Smooth muscle cell (in vitro differentiated cells): ENCODE measurements around the gene MYF6. TPM values are rescaled to one million over a fixed set of nuclear protein-coding genes. Genes with fewer than 3 reads are reported as not detected.

ENCODE experiments used
- DNase-seq: peaks from one replicate; lab custom pipeline; 2025; ENCODE audit not compliant: unreplicated experiment; lab: John Stamatoyannopoulos, UW
- H2AFZ ChIP-seq: fragments of 200-600 bp; sonication (generic); 2 replicates; pipeline ENCODE4 v1.6.0; 2016; ENCODE audit warnings: antibody characterized with exemption, low read depth, mild to moderate bottlenecking
- H3F3A ChIP-seq: fragments of 200-600 bp; sonication (generic); 2 replicates; pipeline ENCODE4 v1.6.0; 2017; ENCODE audit warnings: antibody characterized with exemption, low read depth
- H3K27ac ChIP-seq: fragments of 200-600 bp; sonication (generic); 2 replicates; pipeline ENCODE4 v1.5.1; 2016; ENCODE audit warnings: low read depth, mild to moderate bottlenecking
- H3K27me3 ChIP-seq: fragments of 200-600 bp; sonication (generic); 2 replicates; pipeline ENCODE4 v1.6.1; 2016; ENCODE audit warnings: low read depth, mild to moderate bottlenecking
- H3K36me3 ChIP-seq: fragments of 200-600 bp; sonication (generic); 2 replicates; pipeline ENCODE4 v1.5.1; 2016; ENCODE audit warnings: low read depth
- H3K4me1 ChIP-seq: fragments of 200-600 bp; sonication (generic); 2 replicates; pipeline ENCODE4 v1.5.1; 2016; ENCODE audit warnings: low read depth
- H3K4me2 ChIP-seq: fragments of 200-600 bp; sonication (generic); 2 replicates; pipeline ENCODE4 v1.6.0; 2016; ENCODE audit warnings: mild to moderate bottlenecking
- H3K4me3 ChIP-seq: fragments of 200-600 bp; sonication (generic); 2 replicates; pipeline ENCODE4 v1.5.1; 2016; ENCODE audit warnings: mild to moderate bottlenecking
- H3K79me2 ChIP-seq: fragments of 200-600 bp; sonication (generic); 2 replicates; pipeline ENCODE4 v1.6.0; 2016; ENCODE audit warnings: low read depth, mild to moderate bottlenecking
- H3K9ac ChIP-seq: fragments of 200-600 bp; sonication (generic); 2 replicates; pipeline ENCODE4 v1.6.0; 2016; ENCODE audit warnings: low read depth
- H3K9me3 ChIP-seq: fragments of 200-600 bp; sonication (generic); replicated peaks from 2 replicates; pipeline ENCODE4 v1.5.1; 2016; ENCODE audit warnings: low read depth
- H4K20me1 ChIP-seq: fragments of 200-600 bp; sonication (generic); 2 replicates; pipeline ENCODE4 v1.6.0; 2016; ENCODE audit warnings: low read depth
- WGBS: methylation state at CpG from one replicate; pipeline ENCODE4 v1.1.7; 2016; ENCODE audit warnings: low lambda C conversion rate; 5-methylcytosine and 5-hydroxymethylcytosine counted together
- polyA plus RNA-seq: library from polyadenylated mRNA; unstranded; fragments of >200 nt; fragmentation: Nextera tagmentation; extraction: Ambion mirVana; gene quantifications from 2 replicates; pipeline ENCODE4 v1.2.1, GENCODE V29; 2016
- total RNA-seq: library from RNA; depleted of rRNA; stranded (reverse); fragments of >200 nt; gene quantifications from 2 replicates; pipeline ENCODE4 v1.2.3, GENCODE V29; 2014
- TF ChIP-seq, protein P1 (sequence below): fragments of 200-600 bp; sonication (generic); IDR thresholded peaks from 2 replicates; pipeline ENCODE4 v1.5.1; 2017; ENCODE audit warnings: borderline replicate concordance, mild to moderate bottlenecking, antibody characterized with exemption; ENCODE audit not compliant: insufficient read depth, poor library complexity, severe bottlenecking

Gene MYF6
- total and polyA plus RNA-seq, 2 experiments from 2014 or later, result not detected

DNA sequence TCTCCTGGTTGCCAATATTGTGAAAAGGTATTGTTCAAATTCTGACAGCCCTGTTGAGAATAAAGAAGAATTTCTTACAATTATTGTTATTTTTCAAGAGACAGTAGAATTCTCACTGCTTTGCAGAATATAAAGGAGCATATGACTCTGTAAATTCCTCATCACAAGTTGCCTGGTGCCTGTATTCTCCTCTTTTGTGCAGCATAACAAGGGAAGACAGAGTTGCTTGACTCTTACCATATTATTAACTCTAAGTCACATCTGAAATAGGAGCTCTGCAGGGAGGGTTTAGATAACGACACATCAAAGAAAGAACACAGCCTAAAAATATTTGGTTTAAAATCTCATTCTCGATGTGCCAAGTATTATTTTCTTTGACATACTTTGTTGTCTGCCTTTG lies 40.4 kb downstream of the MYF6 start:
- no peaks in the 10 kb centered on the region for H3K79me2 ChIP-seq
- no peak overlapping the region for H3K27ac ChIP-seq
- H3F3A ChIP-seq, result no peaks in the 10 kb centered on the region
- H4K20me1 ChIP-seq, result no peaks in the 10 kb centered on the region
- no peaks in the 10 kb centered on the region for H3K9me3 ChIP-seq
- 86% methylated on average over 2 of the region's 2 CpGs for WGBS
- no peak overlapping the region for H3K4me3 ChIP-seq
- H3K4me2 ChIP-seq, result no peak overlapping the region
- TF ChIP-seq, protein P1, sequence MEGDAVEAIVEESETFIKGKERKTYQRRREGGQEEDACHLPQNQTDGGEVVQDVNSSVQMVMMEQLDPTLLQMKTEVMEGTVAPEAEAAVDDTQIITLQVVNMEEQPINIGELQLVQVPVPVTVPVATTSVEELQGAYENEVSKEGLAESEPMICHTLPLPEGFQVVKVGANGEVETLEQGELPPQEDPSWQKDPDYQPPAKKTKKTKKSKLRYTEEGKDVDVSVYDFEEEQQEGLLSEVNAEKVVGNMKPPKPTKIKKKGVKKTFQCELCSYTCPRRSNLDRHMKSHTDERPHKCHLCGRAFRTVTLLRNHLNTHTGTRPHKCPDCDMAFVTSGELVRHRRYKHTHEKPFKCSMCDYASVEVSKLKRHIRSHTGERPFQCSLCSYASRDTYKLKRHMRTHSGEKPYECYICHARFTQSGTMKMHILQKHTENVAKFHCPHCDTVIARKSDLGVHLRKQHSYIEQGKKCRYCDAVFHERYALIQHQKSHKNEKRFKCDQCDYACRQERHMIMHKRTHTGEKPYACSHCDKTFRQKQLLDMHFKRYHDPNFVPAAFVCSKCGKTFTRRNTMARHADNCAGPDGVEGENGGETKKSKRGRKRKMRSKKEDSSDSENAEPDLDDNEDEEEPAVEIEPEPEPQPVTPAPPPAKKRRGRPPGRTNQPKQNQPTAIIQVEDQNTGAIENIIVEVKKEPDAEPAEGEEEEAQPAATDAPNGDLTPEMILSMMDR, result no peak
- no peak overlapping the region for H3K9ac ChIP-seq
- no peak for DNase-seq
- H3K4me1 ChIP-seq, result no peaks in the 10 kb centered on the region
- H3K27me3 ChIP-seq, result no peaks in the 10 kb centered on the region
- no peak overlapping the region for H2AFZ ChIP-seq
- no peaks in the 10 kb centered on the region for H3K36me3 ChIP-seq

DNA sequence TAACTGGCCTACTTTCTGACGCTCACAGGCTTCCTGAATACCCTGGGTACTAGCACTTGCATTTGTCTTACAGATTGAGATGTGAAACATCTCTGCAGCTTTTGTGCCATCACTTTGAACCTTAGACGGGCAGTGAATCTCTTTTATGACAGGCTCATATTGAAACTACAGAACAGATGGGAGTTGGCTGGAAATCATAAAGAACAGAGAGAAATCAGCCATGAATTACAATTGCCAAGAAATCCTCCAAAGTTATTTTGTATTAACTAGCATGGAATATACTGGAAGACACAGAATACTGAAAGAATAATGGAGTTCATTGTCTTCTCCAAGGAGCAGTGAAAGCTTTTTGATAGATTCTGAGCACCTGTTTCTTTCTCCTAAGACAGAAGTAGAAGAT lies 42.0 kb downstream of the MYF6 start:
- Histone ChIP-seq H3K9me3 (no peaks in the 10 kb centered on the region), H4K20me1 (no peaks in the 10 kb centered on the region), H3F3A (no peaks in the 10 kb centered on the region), H3K4me2 (no peak overlapping the region), H3K9ac (no peak overlapping the region), H3K4me1 (no peaks in the 10 kb centered on the region), H3K4me3 (no peak overlapping the region), H3K27me3 (no peaks in the 10 kb centered on the region), H3K79me2 (no peaks in the 10 kb centered on the region), H2AFZ (no peak overlapping the region), H3K27ac (no peak overlapping the region), H3K36me3 (no peaks in the 10 kb centered on the region)
- TF ChIP-seq, protein P1, result no peak
- no peak for DNase-seq
- 88% methylated on average over 2 of the region's 2 CpGs for WGBS

DNA sequence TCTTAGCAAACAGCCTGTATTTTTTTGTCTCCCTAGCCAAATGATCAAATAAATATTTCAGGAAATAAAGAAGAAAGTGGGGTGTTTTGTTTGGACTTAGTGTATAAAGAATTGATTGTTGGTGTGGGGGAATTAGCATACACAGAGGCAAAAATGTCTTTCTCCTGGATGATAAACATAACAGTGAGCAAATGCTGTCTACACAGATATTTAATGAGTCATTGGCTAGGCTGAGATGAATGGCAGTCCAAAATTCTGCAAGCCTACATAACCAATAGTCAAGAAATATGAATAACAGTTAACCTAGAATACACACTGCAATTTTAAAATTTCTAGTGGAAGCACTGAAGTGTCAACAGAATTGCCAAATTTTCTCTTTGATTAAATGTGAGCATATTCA lies 45.0 kb downstream of the MYF6 start:
- Histone ChIP-seq H3K9me3 (no peaks in the 10 kb centered on the region), H3K79me2 (no peaks in the 10 kb centered on the region), H2AFZ (no peak overlapping the region), H3F3A (no peaks in the 10 kb centered on the region), H3K4me3 (no peak overlapping the region), H3K4me1 (no peaks in the 10 kb centered on the region), H3K36me3 (no peaks in the 10 kb centered on the region), H3K27ac (no peak overlapping the region), H3K4me2 (no peak overlapping the region), H3K27me3 (no peaks in the 10 kb centered on the region), H3K9ac (no peak overlapping the region), H4K20me1 (no peaks in the 10 kb centered on the region)
- TF ChIP-seq, protein P1, result no peak
- no peak for DNase-seq

DNA sequence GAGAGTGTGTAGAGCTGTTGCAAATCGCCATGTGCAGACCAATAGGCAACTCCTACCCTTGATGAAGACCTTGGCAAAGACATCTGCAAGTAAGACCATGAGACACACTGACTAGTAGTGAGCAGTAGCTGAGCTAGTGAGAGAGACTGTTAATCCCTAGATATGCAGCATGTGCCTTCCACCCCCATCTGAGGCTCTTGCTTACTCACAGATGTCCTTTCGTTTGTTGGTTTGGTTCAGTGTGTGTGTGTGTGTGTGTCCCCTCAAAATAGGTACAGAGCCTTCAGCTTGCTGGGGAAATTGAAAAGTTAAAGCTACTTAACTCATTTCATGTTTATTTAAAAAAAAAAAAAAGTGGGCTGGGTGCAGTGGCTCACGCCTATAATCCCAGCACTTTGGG lies 46.8 kb downstream of the MYF6 start:
- Histone ChIP-seq H3K9me3 (no peaks in the 10 kb centered on the region), H3K9ac (no peak overlapping the region), H2AFZ (no peak overlapping the region), H3K79me2 (no peaks in the 10 kb centered on the region), H3K4me3 (no peak overlapping the region), H3K36me3 (no peaks in the 10 kb centered on the region), H3K27ac (no peak overlapping the region), H3K27me3 (no peaks in the 10 kb centered on the region), H3K4me2 (no peak overlapping the region), H3K4me1 (no peaks in the 10 kb centered on the region), H4K20me1 (no peaks in the 10 kb centered on the region), H3F3A (no peaks in the 10 kb centered on the region)
- WGBS, result 68% methylated on average over 3 of the region's 3 CpGs
- TF ChIP-seq, protein P1, result no peak
- no peak for DNase-seq
